ACHN (cell line): ENCODE measurements around the gene ABHD18.
A peak's percentile ranks its signal among the peaks of the same experiment; 100 is the strongest.
"Not testable (repeated sequence)": the region's sequence is repeated elsewhere in the genome, so short reads cannot be mapped to it uniquely, and the experiment has no call there.

Experiments used
- DNase-seq: peaks from one replicate; pipeline ENCODE4 v3.0.0-alpha.2; 2015
- in situ Hi-C: cut with HindIII; loops from 2 replicates; pipeline ENCODE4 v1.10.0; 2017; ENCODE audit warnings: low sequenced_read_pairs, low pct_ligation_motif_present, low pct_unique_long_range_greater_than_20kb

ABHD18 gene

DNA sequence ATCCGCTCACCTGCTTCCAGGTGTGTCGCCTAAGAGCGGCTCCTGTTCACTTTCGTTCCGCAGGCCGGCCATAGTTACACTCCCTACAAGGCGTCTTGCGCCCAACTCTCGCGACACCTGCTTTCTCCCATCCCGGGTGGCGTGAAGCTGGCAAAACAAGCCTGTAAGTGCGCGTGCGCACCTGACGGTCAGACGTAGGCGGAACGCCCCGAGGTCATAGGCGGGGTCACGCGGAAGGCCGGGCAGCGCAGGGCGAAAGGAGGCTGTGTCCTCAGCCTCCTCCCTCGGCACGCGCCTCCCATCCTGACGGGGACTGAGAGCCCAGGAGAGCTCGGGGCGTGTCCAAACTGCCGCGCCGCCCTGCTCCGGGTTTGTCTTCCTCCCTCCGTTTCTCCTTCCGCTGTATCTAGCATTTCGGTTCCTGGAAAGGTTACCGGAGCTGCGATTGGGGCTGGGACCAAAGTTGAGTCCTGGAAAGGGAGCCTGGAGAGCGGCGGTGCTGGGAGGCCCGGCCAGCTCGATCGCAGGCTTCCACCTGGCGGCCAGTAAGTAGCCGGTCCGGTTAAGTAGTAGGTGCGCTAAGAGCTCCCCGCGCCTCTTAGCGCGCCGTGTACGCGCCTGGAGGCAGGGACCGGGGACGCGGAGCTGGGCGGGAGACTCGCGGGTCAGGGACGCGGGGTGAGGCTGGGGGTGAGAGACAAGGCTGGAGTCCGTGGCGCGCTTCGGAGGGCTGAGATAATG lies at the start of gene ABHD18, which contains the start of gene MFSD8:
ABHD18 (plus strand) TSS at position 345 of the 741 bp plus-strand sequence. CDS start 17,550 bp downstream, outside the sequence.
MFSD8 (minus strand) TSS at position 112 of the 741 bp plus-strand sequence; CDS start at position 72, 40 bp downstream.
- DNase-seq: peak; percentile 99
- in situ Hi-C loops: no loop called here

DNA sequence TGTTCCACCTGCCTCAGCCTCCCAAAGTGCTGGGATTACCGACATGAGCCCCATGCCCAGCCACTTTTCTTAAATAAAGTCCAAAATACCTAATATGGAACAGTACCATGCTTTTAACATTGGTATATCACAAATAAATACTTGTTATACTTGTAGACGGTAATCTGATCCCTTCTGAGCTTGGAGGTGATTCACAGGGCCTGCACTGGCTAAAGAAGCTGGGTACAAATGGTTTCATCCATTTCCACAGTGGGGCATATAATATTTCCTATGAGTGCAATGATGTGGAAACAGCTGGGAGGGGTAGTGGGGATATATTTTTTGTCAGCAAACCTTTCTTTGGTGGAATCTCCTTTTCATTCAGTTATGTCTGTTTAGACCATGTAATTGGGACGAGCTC lies 48.7 kb upstream of the ABHD18 start:
- no peak for DNase-seq
- in situ Hi-C loops: no loop called here

DNA sequence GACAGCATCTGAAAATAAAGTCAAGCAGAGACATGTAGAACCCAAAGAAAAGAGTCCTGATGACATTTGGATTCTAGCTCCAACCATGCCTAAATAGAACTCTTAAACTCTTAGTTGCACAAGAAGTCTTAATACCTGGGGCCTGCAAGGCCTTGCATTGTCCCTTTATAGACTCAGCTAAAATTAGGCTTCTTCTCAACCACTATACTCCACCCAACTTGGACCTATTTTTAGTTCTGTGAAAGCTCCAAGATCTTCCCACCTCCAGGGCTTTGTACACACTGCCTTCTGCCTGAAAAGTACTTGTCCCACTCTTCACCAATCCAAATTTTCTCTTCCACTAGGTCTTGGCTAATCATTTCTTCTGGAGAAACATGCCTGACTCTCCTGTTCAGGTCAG lies 48.1 kb upstream of the ABHD18 start:
- no peak for DNase-seq
- in situ Hi-C loops: no loop called here

DNA sequence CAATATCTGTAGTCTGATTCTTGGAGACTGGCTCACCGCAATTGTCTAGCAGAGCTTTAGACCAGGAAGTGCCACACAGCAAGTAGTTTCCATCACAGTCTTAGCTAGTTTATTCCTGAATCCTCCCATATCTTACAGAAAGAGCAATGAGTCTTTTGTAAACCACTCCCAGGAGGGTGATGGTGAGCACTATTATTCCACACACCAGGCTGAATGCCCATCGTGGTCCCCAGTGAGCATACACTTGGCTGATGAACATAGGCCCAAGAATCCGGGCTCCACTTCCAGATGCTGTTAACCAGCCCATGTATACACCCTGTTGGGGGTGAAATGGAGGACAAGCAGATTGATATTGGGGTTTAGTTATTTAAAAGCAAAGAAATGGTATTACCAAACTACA lies 44.7 kb upstream of the ABHD18 start:
- DNase-seq: no peak
- in situ Hi-C loops: no loop called here

DNA sequence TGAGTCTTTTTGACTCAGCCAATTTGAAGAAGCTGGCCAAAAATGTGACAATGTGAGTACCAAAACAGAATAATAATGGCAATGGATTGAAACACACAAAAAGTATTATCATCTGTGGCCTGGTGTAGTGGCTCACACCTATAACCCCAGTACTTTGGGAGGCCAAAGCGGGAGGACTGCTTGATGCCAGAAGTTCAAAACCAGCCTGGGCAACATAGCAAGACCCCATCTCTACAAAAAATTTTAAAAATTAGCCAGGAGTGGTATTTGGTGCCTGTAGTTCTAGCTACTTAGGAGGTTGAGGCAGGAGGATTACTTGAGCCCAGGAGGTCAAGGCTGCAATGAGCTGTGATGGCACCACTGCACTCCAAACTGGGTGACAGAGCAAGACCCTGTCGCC lies 43.0 kb upstream of the ABHD18 start:
- in situ Hi-C loops: no loop called here
- no peak for DNase-seq

- in situ Hi-C loops, DNase-seq: not testable (repeated sequence)
Measured at GRCh38 chr4:127925720-127926119, 39.5 kb upstream of the ABHD18 start.

GRCh38 chr4:127930175-127930574 lies 35.0 kb upstream of the ABHD18 start:
- DNase-seq: no peak
- in situ Hi-C loops: no loop called here

DNA sequence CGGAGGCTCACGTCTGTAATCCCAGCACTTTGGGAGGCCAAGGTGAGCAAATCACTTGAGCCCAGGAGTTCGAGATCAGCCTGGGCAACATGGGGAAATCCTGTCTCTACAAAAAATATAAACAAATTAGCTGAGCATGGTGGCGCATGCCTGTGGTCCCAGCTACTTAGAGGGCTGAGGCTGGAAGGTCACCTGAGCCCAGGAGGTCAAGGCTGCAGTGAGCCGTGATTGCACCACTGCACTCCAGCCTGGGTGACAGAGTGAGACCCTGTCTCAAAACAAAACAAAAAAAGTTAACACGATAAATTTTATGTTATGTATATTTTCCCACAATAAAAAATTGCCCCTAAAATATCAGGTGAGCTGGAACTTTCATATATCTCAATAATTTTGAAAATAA lies 33.4 kb upstream of the ABHD18 start:
- in situ Hi-C loops: not testable (repeated sequence)

GRCh38 chr4:127936974-127937373 lies 28.2 kb upstream of the ABHD18 start:
- DNase-seq: no peak
- in situ Hi-C loops: no loop called here

More for the DNA sequence above, 33.4 kb upstream of the ABHD18 start:
- DNase-seq: not testable (repeated sequence)

- DNase-seq: no peak
- in situ Hi-C loops: no loop called here
Measured at GRCh38 chr4:127957105-127957504, 8.1 kb upstream of the ABHD18 start.

GRCh38 chr4:127959794-127960193 lies 5.4 kb upstream of the ABHD18 start:
- DNase-seq: no peak
- in situ Hi-C loops: no loop called here

DNA sequence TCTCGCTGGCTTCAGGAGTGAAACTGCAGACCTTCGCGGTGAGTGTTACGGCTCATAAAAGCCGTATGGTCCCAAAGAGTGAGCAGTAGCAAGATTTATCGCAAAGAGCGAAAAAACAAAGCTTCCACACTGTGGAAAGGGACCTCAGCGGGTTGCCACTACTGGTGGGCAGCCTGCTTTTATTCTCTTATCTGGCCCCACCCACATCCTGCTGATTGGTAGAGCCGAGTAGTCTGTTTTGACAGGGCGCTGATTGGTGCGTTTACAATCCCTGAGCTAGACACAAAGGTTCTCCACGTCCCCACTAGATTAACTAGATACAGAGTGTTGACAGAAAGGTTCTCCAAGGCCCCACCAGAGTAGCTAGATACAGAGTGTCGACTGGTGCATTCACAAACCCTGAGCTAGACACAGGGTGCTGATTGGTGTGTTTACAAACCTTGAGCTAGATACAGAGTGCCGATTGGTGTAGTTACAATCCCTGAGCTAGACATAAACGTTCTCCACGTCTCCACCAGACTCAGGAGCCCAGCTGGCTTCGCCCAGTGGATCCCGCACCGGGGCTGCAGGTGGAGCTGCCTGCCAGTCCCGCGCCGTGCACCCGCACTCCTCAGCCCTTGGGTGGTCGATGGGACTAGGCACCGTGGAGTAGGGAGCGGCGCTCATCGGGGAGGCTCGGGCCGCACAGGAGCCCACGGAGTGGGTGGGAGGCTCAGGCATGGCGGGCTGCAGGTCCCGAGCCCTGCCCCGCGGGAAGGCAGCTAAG lies 1.4 kb upstream of the ABHD18 start:
- in situ Hi-C loops: not testable (repeated sequence)

GRCh38 chr4:127964426-127965061 lies 662 bp upstream of the ABHD18 start:
- in situ Hi-C loops, DNase-seq: not testable (repeated sequence)

More for the DNA sequence above, 1.4 kb upstream of the ABHD18 start:
- DNase-seq: not testable (repeated sequence)

DNA sequence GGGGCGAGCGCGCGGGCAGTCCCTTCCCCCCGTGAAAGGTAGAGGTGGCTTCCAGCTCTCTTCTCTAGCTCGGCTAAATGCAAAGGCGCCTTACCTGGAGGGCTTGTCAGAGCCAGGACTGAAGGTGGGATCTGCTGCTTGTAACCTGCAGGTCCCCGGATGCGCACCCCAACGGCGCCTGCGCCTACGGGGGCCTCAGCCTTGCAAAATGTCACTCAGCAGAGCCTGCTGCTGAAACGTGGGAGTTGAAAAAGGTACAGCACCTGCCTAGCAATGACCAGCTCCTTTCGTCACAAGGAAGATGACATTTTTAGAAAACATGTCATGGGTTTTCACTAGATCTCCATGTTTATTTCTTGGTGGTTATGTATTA lies 583 bp downstream of the ABHD18 start:
- in situ Hi-C loops: no loop called here
- peak; percentile 36 for DNase-seq

DNA sequence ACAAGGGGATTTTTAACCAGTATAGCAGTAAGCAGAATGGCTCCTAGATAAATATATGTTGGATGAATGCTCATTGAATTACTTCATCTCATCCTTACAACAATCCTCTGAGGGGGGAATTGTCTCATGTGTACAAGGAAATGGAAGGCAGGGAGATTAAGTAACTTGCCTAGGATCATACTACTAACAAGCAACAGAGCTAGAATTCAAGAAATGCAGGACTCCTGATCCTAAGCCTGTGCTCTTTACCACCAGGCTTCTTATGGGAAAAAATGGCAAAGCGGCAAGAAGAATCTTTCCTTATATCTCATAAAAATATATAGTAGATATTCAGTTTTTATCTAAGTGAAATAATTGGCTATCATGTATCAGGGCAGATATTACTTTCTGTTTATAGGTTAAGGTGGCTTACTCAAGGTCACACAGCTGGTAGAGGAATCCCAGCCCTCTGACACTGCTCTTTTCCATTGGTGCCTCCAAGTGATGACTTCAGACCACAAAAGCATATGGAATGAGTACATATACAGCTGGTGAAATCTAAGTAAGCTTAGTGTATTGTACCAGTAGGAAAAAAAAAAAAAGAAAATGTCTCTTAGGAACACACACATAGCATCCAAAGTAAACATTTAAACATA lies 2.1 kb downstream of the ABHD18 start:
- in situ Hi-C loops: no loop called here

GRCh38 chr4:127968586-127968985 lies 3.4 kb downstream of the ABHD18 start:
- DNase-seq: no peak
- in situ Hi-C loops: no loop called here

More for the DNA sequence above, 2.1 kb downstream of the ABHD18 start:
- no peak for DNase-seq

DNA sequence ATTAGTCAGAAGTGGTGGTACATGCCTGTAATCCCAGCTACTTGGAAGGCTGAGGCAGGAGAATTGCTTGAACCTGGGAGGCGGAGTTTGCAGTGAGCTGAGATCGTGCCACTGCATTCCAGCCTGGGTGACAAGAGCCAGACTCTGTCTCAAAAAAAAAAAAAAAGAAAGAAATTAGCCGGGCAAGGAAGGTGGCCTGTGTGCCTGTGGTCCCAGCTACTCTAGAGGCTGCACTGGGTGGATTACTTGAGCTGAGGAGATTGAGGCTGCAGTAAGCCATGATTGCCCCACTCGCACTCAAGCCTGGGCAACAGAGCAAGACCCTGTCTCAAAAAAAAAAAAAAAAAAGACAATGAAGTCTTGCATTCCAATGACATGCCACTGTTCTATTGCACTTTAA lies 5.7 kb downstream of the ABHD18 start:
- in situ Hi-C loops, DNase-seq: not testable (repeated sequence)

DNA sequence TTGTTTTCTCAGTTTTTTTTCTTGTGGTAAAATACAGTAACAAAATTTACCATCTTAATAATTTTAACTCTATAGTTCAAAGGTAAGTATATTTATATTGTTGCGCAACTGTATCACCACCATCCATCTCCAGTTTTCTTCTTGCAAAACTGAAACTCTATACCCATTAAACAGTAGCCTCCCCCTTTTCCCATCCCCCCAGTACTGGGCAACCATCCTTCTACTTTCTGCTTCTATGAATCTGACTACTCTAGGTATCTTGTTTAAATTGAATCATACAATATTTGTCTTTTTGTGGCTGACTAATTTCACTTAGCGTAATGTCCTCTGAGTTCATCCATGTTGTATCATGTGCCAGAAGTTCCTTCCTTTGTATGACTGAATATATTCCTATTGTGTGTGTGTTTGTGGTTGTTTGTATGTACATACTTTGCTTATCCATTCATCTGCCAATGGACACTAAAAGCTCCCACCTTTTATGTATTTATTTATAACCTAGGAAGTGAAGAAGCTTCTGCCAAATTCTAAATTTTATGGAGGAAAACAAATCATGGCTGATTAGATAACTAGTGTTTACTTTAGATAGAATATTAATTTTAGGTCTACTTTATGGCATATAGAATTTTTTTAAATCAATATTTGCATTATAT lies 10.0 kb downstream of the ABHD18 start:
- in situ Hi-C loops: no loop called here
- DNase-seq: no peak
